CD4-positive, alpha-beta T cell treated with Interferon gamma for 1 hour (primary cell): ENCODE measurements around the gene TFF1.

Source experiments
- DNase-seq: peaks from one replicate; pipeline ENCODE4 v3.0.0-alpha.2; 2020

TFF1 gene

GRCh38 chr21:42379426-42380215 is 13.3 kb upstream of the TFF1 start:
- no peak for DNase-seq

GRCh38 chr21:42378418-42378817 is 12.1 kb upstream of the TFF1 start:
- DNase-seq, result no peak

GRCh38 chr21:42377951-42378340 is 11.6 kb upstream of the TFF1 start:
- no peak for DNase-seq

GRCh38 chr21:42377211-42377950 is 11.0 kb upstream of the TFF1 start:
- DNase-seq, result no peak

GRCh38 chr21:42376338-42376982 is 10.1 kb upstream of the TFF1 start:
- no peak for DNase-seq

- no peak for DNase-seq
Observed at GRCh38 chr21:42375966-42376337, 9.6 kb upstream of the TFF1 start.

- no peak for DNase-seq
Observed at GRCh38 chr21:42375506-42375905, 9.2 kb upstream of the TFF1 start.

- no peak for DNase-seq
Observed at GRCh38 chr21:42374864-42375499, 8.6 kb upstream of the TFF1 start.

DNA sequence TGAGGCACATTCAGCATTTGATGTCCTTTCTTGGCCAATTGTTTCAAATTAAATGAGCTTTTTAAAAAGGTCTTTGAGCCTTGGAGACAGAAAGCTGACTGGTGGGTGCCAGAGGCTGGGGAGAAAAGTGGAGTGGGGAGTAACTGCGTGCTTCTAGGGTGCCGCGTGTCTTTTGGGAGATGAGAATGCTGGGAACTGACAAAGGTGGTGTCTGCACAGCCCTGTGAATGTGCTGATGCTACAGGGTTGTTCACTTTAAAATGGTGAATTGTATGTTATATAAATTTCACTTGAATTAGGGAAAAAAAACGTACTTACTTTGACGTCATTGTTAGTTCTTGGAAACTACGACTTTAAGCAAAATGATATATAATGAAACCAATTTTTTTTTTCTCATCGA is 8.1 kb upstream of the TFF1 start:
- no peak for DNase-seq

DNA sequence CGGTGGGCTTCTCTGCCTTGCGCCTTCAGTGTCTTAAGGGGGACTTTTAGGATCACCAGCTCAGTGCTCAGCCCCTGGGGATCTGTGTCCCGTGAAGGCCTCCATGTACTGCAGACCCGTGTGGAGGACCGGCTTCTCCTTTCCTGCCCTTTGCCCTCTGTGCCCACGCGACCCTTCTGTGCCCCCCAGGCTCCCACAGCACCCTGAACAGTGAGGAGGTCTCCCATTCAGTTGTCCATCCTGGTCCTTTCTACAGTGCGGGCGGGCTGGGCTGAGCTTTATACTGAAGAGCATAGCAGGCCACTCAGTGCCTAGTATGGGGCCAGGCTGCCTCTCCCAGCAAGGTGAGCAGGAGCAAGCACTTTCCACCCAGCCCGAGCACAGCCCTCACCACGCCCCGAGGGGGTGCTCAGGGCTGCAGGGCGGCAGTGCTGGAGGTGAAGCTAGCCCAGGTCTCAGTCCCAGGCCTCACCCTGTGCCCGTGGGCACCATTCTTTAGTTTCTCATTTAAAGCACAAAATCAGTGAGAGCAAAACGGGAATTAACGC is 7.6 kb upstream of the TFF1 start:
- no peak for DNase-seq

- DNase-seq, result no peak
Observed at GRCh38 chr21:42373196-42373907, 7.0 kb upstream of the TFF1 start.

DNA sequence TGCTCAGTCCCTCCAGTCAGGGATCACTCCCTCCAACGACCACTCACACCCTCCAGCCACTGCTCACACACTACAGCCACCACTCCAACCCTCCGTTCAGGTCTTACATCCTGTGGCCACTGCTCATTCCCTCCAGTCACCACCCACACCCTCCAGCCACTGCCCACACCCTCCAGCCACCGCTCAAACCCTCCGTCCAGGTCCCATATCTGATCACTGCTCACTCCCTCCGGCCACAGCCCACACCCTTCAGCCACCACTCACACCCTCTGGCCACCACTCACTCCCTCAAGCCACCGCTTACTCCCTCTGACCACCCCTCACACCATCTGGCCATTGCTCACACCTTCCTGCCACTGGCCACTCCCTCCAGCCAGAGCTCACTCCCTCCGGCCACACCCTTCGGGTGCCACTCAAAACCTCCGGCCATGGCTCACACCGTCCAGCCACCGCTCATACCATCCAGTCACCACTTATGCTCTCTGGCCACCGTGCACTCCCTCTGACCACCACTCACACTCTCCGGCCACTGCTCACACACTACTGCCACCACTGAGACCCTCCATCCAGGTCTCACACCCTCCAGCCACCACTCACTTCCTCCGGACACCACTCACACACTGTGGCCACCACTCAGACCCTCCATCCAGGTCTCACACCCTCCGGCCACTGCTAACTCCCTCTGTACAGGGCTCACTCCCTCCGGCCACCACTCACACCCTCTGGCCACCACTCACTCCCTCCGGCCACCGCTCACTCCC is 4.7 kb upstream of the TFF1 start:
- no peak for DNase-seq

DNA sequence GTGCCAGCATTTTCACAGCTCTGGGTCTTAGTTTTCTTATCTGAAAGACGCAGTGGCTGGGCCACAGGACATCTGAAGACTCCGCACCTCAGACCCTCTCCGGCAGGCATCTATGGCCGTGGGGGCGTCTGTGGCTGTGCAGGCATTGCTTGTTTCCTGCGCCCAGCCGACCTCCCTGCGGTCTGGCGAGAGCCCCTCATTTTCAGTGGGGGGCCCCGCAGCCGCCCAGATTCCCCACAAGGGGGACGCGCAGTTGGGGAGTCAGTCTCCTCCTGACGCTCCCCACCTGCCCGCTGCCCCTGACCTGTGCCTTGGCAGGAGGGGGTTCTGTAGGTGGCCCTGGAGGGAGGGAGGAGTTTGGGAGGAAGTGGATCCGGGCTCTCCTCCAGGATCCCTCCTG is 3.5 kb upstream of the TFF1 start:
- no peak for DNase-seq

DNA sequence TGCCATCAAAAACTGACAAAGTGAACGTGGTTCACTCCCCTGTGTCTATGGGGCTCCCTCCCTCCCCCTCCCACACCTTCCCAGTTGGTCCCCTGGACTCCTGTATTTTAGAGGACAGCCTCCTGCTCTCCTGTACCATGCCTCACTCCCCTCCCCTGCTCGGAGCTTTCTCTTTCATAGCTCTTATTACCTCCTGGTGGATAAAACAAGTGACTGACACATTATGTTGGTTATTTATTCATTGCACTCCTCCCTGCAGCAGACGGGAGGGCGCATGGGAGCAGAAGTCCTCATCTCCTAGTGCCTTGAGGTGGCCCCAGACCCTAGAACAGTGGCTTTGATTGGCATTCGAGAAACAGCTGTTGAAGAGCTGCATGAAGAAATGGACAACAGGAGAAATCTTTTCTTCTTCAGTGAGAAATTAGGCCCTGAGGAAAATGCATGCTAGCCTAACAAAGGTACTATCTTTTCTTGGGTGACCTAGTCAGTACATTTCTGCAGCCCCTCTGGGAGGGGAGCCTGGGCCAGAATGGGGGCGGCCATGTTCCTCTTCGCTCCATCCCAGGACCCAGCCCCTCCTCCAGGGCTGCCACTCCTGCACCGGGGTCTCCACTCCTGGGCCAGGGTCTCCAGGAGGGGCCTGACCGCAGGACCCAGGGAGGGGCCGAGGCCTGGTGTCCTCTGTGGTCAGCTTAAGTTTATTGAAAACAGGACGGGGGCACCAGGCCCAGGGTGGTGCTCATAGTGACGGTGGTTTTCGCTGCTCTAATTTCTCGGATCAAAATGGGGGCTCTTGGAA is 1.2 kb upstream of the TFF1 start:
- no peak for DNase-seq

GRCh38 chr21:42365770-42366169 is 565 bp downstream of the TFF1 start:
- DNase-seq, result no peak

DNA sequence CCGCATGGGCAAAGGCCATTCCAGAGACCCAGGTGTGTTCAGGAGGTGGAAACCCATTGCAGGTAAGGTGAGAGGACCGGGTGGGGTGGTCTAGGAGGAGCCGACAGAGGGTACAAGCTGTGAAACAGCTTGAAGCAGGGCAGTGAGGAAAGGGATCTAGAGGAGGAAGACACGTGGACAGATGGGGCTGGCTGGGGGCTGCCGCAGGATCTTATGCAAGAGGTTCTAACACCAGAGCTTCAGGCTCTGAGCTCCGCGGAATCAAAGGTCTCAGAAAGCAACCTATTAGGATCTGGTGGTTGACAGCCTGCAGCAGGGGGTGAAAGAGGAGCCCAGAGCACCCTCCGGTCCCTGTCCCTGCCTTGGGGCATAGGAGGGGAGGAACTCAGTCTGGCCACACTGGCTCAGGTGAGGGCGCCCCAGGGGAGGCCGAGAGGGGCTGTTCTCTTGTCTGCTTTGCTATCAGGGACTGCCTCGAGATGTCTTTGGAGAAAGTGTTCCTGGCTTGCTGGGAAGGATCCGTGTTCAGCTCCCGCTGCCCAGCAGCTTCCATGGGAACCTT is 1.9 kb downstream of the TFF1 start:
- DNase-seq, result no peak

GRCh38 chr21:42363312-42363711 is 3.0 kb downstream of the TFF1 start:
- DNase-seq, result no peak

DNA sequence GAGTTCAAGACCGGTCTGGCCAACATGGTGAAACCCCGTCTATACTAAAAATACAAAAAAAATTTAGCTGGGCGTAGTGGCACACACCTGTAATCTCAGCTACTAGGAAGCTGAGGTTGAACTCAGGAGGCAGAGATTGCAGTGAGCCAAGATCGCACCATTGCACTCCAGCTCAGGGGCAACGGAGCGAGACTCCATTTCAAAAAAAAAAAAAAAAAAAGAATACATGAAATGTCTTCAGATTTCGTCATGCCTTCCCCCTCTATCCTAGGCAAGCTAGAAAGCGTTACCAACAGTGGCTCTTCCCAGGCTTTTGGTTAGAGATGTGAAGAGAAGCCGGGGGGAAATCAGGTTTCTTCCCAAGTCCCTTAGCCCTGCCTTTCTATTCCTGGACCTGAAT is 3.6 kb downstream of the TFF1 start:
- DNase-seq, result no peak

DNA sequence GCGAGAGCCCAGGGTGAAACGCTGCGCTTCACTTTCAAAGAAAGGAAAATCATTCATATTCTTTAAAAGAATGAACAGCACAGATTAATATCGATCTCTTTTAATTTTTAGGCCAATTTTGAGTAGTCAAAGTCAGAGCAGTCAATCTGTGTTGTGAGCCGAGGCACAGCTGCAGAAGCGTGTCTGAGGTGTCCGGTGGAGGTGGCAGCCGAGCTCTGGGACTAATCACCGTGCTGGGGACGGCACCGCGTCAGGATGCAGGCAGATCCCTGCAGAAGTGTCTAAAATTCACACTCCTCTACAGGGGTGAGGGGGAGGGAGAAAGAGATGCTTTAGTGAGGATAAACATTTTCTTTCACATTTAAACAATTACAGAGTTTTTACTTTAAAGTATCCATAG is 4.1 kb downstream of the TFF1 start:
- DNase-seq, result no peak

GRCh38 chr21:42361286-42361685 is 5.0 kb downstream of the TFF1 start:
- no peak for DNase-seq

GRCh38 chr21:42360317-42360716 is 6.0 kb downstream of the TFF1 start:
- no peak for DNase-seq
